GM21619 (cell line): ENCODE results near the gene NXN.
"Not testable (repeated sequence)": the region's sequence is repeated elsewhere in the genome, so short reads cannot be mapped to it uniquely, and the experiment has no call there.

Experiments
- ATAC-seq: cut with Tn5 transposase; IDR thresholded peaks from one replicate; pipeline ENCODE4 v1.9.1; 2021; ENCODE audit not compliant: unreplicated experiment

Gene NXN

DNA sequence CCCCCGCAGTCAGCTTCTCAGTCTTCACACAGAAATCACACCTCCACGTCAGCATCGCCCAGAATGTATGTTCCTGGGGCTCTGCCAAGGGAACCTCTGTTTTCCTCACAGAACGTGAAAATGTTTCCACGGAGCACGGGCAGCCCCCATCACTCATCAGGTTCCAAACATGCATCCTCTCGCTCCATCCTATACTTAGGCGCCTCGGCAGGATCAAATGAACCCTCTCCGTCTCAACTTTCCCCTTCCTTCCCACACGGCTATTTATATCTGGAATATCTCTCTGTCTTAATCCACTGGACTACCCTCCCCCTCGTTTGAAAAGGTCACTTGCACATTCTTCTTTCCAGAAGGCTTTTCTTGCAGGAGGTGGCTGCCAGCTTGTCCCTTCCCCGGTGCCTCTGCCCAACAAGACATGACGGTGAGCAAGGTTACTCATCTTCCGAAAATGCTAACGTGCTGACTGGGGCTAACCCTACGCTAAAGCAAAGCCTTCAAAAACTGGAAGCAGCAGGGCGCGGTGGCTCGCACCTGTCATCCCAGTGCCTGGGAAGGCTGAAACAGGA is 21.6 kb downstream of the NXN start:
- no peak for ATAC-seq

DNA sequence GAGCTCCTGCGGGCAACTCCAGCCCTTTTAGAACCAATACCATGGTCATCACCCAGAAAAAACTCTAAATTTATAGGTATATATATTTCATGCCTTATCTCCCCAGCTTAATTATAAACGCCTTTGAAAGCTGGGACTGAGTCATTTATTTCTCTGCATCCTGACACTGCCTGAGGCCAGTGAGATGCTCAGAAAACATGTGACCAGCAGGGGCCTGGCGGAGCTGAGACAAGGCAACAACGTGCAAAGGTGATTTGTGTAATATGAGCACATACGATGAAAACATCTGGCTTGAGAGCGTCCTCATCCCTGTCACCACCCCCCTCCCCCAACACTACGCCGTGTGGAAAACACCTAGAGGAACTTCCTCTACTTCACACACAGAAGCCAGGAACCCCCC is 22.7 kb downstream of the NXN start:
- no peak for ATAC-seq

DNA sequence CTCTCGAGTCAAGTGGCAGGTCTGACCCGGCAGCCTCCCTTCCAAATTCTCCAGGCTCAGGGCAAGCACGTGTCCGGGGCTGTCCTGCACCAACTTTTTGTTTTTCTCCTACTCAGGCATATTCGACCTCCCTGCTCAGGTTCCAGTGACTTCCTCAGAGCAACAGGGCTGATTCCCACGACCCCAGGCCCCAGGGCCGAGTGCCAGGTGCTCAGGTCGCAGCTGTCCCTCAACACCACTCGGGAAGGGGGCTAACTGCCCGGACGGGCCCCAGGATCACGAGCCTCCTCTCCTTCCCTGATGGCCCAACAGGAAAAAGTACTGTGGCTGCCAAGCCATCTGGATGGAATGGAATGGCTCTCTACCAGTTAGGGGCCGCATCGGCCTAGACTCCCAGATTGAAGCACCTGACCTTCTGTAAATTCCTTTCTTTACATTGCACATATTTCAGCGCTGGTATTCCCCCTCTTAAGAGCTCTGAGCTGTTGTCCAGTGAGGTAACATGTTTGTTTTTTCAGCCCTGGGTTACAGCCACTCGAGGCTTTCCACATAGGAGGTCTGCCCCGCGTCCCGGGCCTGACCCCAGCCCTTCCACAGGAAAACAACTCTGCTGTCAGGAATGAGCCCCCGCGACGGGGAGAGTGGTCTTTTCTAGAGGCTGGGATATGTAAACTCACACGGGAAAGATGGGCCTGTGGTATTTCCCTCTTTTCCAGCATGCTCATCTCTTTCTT is 25.0 kb downstream of the NXN start:
- ATAC-seq: no peak

DNA sequence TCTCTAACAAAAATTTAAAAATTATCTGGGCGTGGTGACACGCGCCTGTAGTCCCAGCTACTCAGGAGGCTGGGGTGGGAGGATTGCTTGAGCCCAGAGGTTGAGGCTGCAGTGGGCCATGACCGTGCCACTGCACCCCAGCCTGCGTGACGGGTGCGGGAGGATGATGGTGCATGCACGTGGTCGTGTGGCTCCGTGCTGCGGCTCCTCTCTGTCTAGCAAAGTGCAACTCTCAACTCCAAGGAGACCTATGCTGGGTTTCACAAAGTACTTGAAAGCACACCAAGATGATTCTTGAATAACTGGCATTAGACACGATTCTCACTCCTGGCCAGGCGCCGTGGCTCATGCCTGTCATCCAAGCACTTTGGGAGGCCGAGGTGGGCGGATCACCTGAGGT is 25.8 kb downstream of the NXN start:
- ATAC-seq: no peak

DNA sequence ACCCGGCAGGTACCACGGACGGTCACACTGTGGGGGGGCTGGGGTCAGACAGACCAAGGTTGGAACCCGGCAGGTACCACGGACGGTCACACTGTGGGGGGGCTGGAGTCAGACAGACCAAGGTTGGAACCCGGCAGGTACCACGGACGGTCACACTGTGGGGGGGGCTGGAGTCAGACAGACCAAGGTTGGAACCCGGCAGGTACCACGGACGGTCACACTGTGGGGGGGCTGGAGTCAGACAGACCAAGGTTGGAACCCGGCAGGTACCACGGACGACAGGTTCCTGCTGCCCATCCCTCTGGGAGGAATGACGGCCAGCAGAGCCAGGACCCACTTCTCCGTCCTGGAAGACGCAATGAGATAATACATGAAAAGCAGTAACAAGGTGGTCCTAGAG is 27.0 kb downstream of the NXN start:
- not testable (repeated sequence) for ATAC-seq

DNA sequence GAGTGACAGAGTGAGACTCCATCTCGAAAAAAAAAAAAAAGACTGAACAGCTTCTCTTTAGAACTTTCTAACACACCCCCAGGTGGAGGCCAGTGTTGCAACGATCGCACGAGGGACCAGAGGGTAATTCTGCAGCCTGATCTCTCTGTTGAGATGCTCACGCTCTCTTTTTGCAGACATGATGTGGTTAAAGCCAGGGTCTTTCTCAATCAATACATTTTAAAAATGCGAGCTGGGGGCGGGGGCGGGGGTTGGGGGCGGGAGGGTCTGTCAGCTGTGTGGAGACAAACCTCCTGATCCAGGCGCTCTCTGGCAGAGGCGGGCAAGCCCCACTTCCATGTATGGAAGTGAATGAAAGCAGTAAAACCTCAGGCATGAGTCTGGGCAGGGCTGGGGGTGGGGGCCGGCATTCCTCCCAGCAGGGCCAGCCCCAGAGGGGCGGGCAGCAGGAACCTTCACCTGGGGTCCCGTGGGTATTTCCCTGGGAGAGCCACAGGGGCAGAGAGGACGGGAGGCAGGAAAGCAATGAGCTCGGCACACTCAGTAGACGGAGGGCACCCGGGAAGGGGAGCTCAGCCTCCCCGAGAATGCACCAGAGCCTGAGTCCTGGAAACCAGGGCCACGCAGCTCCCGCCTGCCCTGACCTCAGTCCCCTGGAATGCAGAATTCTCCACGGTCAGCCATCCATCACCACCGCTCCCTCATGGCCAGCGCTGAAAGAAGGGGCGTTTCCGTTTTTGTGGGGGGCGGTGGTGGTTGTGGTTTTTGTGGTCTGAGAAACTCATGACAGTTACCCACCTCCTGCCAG is 28.0 kb downstream of the NXN start:
- ATAC-seq: no peak

DNA sequence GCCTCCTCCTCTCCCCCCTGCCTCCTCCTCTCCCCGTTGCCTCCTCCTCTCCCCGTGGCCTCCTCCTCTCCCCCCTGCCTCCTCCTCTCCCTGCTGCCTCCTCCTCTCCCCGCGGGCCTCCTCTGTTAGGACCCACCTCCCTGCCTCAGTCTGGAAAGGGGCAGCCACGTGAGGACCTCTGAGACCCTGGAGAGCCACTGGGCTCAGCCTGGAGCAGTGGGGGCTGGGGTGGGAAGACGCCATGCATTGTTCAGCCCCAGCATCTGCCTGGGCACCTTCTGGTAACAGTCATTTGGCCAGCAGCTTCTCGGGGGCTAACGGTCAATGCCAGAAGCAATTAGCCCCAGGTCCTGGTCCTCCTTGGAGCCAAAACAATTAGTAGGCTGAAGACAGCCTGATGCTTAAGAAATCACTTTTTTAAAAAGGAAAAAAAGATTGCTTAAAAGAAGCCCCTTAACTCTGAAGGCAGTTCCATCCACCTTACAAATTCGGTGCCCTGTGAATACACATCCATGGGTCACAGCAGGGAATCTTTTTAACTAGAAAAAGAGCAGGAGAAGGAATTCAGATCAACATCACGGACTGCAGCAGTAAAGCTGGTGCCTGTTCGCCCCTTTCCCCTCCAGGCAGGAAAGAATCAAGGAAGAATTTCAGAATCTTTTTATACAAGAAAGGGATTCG is 29.8 kb downstream of the NXN start:
- no peak for ATAC-seq

DNA sequence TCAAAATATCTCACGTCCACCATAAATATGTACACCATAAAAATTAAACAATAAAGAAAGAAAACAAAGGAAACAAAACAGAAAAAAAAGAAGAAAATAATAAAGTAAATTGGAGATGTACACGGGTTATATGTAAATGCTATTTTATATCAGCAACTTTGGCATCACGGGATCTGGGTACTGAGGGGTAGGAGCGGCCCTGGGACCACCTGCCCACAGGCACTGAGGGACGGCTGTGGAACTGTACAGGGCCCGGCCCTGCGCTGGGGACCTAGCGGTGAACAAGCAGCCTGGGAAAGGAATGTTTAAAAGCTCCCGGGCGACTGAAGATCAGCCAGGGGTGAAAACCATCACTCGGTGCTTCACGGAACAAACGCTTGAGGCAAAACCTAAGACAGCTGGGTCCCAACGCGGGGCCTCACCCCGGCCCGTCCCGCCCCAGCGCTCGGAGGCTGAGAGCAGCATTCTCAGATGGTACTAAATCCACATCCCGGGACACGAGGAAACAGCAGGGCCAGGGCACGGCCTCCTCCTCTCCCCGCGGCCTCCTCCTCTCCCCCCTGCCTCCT is 31.2 kb downstream of the NXN start:
- no peak for ATAC-seq

DNA sequence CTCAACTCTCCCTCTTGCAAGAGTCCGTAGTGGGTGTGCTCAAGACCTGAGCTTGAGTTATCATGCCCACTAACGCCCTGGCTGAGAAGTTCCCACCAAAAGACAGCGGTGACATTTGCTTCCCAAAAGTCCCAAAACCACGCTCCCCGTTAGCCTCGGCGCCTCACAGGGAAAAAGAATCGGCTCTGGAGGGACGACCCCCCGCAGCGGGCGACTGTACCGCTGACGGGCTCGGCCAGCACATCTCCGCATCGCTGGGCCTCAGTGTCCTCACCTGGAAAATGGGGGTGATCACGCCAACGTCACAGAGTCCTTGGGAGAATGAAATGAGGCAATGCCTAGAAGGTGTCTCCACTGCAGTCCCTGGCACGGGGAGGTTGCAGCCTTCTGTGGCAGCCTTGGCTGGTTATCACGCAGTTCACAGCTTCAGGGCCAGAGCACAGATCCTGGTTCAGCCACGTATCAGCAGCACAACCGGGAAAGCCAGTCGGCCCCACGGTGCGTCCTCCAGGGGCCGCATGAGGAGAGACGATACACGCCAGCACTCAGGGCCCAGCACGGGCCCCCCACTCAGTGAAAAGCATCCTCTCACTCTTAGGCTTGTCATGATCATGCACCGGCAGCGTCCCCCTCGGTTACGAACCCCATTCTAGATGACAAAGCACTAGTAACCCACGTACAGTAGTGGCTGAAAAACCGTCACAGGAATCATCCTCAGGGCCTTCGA is 32.9 kb downstream of the NXN start:
- no peak for ATAC-seq

DNA sequence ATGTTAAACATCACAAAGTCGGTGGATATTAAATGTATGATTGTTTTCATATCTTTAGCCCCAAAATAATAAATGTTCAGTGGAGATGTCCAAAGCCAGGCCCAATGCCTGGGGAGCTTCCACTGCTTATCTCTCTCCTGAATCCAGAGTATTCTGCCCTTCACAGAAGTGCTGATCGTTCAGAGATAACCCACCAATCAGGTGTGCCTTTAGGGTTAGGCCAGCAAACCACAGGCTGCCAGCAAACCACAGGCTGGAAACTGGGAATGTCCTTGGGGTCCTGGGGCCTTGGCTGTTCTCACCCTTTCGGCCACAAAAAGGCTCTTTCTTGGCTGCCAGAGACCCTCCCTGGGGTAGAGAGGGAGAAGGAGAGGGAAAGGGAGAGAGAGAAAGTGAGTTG is 33.9 kb downstream of the NXN start:
- ATAC-seq: no peak

DNA sequence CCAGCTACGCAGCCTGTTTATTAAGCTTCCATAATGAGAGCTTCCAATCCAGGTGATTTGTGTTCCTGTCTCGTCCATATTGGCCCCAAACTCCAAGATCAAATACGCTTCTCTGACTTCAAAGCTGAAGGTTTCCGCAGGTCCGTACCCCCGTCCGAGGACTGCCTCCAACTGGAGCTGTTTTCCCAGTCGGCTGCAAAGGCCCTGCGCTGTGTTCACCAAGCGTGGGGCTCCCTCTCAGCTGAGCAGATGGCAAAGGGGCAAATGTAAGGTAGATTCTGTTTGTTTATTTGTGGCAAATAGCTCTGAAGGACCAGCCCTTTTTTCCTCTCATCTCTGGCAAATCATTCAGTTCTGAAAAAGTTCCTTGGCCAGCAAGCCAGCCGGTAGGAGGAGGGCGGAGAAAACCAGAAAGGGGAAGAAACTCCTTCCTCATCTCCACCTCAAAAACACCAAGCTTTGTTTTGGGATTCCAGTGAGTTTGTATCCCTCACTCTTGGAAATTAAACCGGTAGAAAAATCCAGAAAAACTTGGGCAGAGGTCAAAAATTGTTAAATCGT is 35.2 kb downstream of the NXN start:
- no peak for ATAC-seq

DNA sequence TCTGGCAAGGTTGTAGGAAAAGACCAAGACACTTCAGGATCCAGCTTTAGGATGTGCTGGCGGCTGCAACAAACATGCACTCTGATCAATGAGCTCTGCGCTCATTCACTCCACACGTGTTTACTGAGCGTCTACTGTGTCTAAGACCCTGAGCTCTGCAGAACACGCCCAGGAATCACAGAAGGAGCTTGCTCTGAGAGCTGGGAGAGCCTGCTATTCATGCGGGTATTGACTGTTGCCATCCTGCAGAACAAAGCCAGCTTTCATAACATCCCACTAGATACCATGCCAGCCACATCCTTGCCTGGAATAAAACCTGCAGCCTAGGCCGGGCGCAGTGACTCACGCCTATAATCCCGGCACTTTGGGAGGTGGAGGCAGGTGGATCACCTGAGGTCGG is 44.1 kb downstream of the NXN start:
- no peak for ATAC-seq

DNA sequence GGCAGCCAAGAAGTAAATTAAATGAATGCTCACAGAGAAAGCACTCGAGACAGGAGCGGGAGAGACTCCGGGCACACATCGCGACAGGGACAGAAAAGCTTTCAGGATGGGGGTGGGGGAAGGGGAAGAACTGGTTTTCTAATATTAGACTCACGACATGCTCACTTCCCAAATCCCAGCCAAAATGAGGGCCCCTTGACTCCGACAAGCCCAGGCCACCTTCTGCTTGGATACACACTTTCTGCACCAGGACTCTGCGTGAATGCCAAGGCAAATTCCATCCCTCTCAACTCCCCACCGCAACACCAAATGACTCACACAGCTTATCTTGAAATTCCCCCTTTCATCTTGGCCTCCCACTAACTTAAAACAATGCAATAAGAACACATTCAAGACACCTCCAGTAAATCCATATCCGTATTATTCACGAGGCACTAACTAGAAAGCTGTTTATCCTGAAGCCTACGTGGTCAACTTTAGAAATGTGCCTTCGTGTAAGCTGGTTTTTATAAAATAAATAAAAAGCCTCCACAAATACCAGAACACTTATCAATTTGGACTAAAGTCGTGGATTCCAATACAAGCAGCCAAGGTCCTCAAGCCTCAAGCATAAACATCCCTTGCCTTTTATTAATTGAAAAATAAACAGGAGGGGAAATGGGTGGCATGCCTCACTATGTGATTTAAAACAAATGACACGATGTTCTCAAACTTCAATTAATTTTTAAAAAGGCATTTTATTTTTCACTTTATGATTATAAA is 46.1 kb downstream of the NXN start:
- ATAC-seq: no peak

DNA sequence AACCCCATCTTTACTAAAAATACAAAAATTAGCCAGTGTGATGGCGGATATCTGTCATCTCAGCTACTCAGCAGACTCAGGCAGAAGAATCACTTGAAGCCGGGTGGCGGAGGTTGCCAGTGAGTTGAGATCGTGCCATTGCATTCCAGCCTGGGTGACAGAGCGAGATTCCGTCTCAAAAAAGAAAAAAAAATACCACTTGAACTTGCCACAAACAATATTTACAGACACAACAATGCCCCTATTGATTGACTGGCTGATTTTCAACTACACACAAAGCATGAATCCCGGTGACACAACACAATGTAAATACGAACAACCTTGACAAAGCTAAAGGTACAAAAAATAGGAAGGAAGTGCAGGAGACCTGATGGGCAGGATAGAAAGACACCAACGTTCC is 49.3 kb downstream of the NXN start:
- ATAC-seq: no peak

DNA sequence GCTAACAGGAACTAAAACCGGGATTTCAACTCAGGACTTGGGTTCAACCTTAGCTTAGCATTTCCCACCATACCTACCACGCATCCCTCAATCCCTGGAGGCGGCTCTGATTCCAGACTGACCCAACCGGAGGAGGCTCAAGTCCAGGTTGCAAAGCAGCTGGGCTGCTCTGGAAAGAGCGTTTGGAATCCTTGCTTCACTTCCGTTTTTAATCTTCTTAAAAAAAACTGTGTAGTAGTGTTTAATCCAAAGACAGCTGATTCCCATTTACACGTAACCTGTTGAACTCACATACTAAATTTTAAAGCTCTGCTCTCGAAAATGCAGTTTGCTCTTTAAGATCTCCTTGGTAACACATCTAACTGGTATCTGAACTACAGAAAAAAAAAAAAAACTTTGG is 50.0 kb downstream of the NXN start:
- ATAC-seq: no peak

DNA sequence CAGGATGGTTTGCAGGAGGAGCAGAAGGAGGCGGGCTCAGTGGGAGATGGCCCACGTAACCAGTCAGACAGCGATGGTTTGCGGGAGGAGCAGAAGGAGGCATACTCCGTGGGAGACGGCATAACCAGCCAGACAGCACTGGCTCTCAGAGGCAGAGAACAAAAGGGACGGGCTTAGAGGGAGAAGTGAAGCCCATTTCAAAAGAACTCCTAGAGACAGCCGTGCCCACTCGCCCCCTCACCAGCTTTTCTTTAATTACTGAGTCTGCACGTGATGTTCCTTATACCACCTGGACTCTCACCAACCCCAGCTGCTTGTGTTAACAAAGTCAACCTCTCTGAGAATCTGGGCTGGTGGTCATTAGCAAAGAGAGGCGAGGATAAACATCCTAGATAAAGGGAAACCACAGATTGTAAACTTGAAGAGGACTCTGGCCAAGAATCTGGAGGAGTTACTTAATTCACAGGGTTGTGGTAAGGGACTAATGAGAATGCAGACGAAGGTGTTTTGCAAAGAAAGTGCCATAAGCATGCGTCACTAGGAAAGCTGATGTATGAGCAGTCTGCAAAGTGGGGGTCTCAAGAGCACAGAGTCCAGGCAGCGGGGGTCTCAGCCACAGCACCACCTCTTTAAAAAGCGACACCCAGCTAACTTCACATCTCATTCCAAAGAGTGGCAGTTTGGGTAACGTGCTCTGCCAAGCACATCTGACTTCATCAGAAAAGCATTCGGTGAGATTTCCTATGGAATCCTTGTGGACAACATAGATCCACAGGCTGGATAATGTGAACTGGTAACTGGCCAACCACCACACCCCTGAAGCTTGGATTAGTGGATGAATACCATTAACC is 51.7 kb downstream of the NXN start:
- ATAC-seq: no peak

DNA sequence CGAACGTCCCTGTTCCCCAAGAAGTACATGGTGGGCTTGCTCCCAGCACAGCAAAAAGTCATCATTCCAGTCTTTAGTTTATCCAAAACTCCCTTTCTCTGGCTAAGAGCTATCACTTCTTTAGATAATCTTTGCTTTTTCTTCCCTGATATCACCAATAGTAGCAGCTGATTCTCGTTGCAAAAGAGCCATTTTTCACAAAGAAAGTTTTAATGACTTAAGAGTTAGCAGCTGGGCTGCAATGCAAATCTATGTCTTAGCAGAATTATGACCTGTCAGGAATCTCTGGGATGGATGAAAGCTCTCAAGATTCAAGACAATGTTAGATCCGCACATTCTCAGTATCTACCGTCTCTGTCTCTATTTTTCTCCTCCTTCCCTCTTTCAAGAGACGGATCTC is 53.8 kb downstream of the NXN start:
- no peak for ATAC-seq

DNA sequence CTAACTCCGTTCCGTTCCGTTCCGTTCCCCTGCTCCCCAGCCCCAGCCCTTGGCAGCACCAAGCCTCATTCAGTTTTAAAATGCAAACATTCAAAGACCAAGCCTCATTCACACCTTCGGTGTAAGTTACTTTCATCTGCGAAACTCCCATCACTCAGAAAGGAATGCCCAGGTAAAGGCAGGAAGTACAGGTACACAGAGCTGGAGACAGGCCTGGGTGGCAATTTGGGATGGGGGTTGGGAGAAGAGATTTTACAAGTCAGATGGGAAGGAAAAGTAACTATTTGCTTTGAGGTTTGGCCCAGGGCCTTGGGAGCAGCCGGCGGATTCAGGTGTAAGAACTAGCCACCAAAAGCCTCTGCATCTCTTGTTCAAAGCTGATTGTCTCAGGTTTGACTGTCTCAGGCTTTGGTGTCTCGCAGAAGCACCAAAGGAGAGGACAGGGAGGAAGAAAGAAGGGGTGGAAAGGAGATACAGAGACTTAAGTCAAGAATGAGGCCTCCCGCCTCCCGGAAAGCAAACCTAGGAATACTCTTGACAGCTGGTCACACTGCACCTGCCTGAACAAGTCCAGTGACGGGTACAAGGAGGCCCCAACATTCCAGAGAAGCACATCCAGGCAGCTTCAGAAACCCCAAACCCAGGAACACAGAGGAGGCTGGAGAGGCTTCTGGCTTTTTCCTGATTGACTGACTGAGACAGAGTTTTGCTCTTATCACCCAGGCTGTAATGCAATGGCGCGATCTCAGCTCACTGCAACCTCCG is 54.7 kb downstream of the NXN start:
- ATAC-seq: no peak
